Left lung (tissue), 10 donors: ENCODE data around the gene STAT4. TPM values are rescaled to one million over a fixed set of nuclear protein-coding genes. Genes with fewer than 3 reads are reported as not detected.

Experiments
- ATAC-seq: fragments of 200-7000 bp; cut with Tn5 transposase; one replicate; pipeline ENCODE4 v1.9.1; 2020; ENCODE audit warnings: moderate library complexity
- DNase-seq, 4 donors: peaks; one replicate each; pipeline ENCODE4 v3.0.0-alpha.2; 2013 to 2020
- H3K27ac ChIP-seq, 2 donors: fragments of 200-600 bp; sonication (generic) in 1 of 2; one replicate each; pipeline versions ENCODE4 v1.5.0 to v1.8.0; 2020 to 2021
- H3K27me3 ChIP-seq, 2 donors: fragments of 200-600 bp; sonication (generic) in 1 of 2; one replicate each; pipeline versions ENCODE4 v1.5.0 to v1.8.0; 2020 to 2021
- H3K36me3 ChIP-seq, 2 donors: fragments of 200-600 bp; sonication (generic) in 1 of 2; one replicate each; pipeline versions ENCODE4 v1.5.0 to v1.8.0; 2020 to 2021
- H3K4me1 ChIP-seq, 2 donors: fragments of 200-600 bp; one replicate each; pipeline ENCODE4 v1.8.0; 2021
- H3K4me3 ChIP-seq, 2 donors: fragments of 200-600 bp; sonication (generic) in 1 of 2; one replicate each; pipeline versions ENCODE4 v1.5.0 to v1.8.0; 2020 to 2021; ENCODE audit warnings: mild to moderate bottlenecking in 1 of 2
- H3K9me3 ChIP-seq, 2 donors: fragments of 200-600 bp; sonication (generic) in 1 of 2; one replicate each; pipeline versions ENCODE4 v1.5.0 to v1.8.0; 2020 to 2021
- intact Hi-C, 2 donors: fragments of 100-400 bp; cut with DNase I; formaldehyde crosslinking; loops; one replicate each; pipeline versions ENCODE4 v1.11.2 to v1.14.2; 2022
- polyA plus RNA-seq, 6 donors: library from polyadenylated mRNA; unstranded; fragments of 120-200 nt; gene quantifications; one replicate each; pipeline ENCODE4 v1.2.1, GENCODE V29; 2013; ENCODE audit not compliant: insufficient read length in 6 of 6
- total RNA-seq, 2 donors: library from RNA; stranded (reverse); fragmentation: NEBNext Ultra II Directional; extraction: Animal tissue kit (Norgen Biotek cat#: 25700); gene quantifications; one replicate each; pipeline ENCODE4 v1.2.1, GENCODE V29; 2021
- TF ChIP-seq, protein P1 (sequence below), 2 donors: fragments of 200-600 bp; sonication (generic) in 1 of 2; IDR thresholded peaks; one replicate each; pipeline versions ENCODE4 v1.5.0 to v1.8.0; 2021; ENCODE audit warnings: antibody characterized with exemption in 2 of 2
- donor health status: DM: no; HTN: yes; CAD: no.
- donor health status: DM: no; HTN: no; CAD: no.

The STAT4 gene
- total and polyA plus RNA-seq, 8 donors = 4.4 to 11.5 (median 7.4) TPM

DNA sequence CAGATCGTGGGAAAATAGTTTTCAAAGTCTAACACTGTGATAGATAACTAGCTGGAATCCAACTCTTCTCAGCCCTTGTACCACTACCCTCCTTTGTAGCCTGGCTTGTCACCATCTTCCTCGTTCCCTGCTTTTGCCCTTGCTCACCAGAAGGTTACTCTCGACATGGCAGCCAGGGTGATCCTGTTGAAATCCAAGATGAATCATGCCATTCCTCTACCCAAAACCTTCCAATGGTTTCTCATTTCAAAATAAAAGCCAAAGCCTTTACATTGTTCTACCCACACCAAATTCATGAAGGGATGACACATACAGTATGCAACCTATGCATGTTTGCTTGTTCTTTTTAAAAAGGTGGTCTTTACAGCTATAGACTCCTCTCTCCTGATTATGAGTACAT, 45.7 kb downstream of the STAT4 start:
- Histone ChIP-seq H3K9me3 (no peaks in the 10 kb centered on the region), H3K27ac (no peak overlapping the region), H3K4me3 (no peak overlapping the region), H3K27me3 (no peaks in the 10 kb centered on the region), H3K4me1 (no peaks in the 10 kb centered on the region), H3K36me3 (no peaks in the 10 kb centered on the region)
- TF ChIP-seq, protein P1, sequence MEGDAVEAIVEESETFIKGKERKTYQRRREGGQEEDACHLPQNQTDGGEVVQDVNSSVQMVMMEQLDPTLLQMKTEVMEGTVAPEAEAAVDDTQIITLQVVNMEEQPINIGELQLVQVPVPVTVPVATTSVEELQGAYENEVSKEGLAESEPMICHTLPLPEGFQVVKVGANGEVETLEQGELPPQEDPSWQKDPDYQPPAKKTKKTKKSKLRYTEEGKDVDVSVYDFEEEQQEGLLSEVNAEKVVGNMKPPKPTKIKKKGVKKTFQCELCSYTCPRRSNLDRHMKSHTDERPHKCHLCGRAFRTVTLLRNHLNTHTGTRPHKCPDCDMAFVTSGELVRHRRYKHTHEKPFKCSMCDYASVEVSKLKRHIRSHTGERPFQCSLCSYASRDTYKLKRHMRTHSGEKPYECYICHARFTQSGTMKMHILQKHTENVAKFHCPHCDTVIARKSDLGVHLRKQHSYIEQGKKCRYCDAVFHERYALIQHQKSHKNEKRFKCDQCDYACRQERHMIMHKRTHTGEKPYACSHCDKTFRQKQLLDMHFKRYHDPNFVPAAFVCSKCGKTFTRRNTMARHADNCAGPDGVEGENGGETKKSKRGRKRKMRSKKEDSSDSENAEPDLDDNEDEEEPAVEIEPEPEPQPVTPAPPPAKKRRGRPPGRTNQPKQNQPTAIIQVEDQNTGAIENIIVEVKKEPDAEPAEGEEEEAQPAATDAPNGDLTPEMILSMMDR (IDR thresholded peaks at IDR 0.05) = no peak
- ATAC-seq (no peak), DNase-seq (no peak)
- intact Hi-C loops = no loop called here

DNA sequence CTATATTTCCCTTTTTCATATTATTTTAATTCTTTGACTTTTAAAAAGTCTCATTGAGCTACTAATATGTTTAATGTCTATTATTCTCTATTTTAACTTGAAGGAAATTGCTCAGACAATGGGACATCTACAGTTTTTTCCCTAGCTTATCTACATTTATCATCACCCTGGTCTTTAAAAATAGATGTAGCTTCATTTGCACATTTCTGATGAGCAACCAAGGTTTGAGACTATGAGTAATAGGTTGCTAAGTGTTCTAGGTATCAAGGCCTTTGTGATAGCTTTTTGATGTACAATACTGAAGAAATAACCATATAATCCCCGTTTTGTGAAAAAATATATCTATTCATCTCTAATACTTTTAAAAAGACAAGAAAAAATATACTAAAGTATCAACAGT, 47.0 kb downstream of the STAT4 start:
- Histone ChIP-seq H3K27ac (no peak overlapping the region), H3K4me3 (no peak overlapping the region), H3K36me3 (no peaks in the 10 kb centered on the region), H3K4me1 (no peaks in the 10 kb centered on the region), H3K9me3 (no peaks in the 10 kb centered on the region), H3K27me3 (no peaks in the 10 kb centered on the region)
- TF ChIP-seq, protein P1 (IDR thresholded peaks at IDR 0.05) = no peak
- no peak for ATAC-seq
- DNase-seq = no peak
- intact Hi-C loops = no loop called here

DNA sequence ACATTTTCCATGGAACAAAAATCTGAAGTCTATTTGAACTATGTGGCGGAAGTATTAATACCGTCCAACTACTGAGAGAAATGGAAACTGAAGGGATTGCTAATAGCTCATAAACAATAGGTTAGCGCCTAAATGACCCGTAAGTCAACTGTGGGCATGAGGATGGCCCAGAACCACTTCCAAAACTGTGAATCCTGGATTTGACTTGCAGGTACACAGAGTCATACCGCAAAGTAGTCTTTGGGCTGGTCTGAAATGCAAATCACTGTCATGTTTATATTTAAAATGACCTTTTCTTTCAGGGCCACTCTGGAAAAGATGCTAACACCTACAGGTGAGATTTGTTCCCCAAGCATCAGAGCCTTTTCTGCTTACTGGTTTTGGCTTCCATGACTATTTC, 50.6 kb downstream of the STAT4 start:
- Histone ChIP-seq H3K27ac (no peak overlapping the region), H3K4me1 (no peaks in the 10 kb centered on the region), H3K36me3 (no peaks in the 10 kb centered on the region), H3K4me3 (no peak overlapping the region), H3K9me3 (peaks cover 0 to 3% of the 10 kb centered on the region in 2 donors), H3K27me3 (no peaks in the 10 kb centered on the region)
- TF ChIP-seq, protein P1 (IDR thresholded peaks at IDR 0.05) = no peak
- no peak for ATAC-seq
- intact Hi-C loops = no loop called here
- DNase-seq = no peak

DNA sequence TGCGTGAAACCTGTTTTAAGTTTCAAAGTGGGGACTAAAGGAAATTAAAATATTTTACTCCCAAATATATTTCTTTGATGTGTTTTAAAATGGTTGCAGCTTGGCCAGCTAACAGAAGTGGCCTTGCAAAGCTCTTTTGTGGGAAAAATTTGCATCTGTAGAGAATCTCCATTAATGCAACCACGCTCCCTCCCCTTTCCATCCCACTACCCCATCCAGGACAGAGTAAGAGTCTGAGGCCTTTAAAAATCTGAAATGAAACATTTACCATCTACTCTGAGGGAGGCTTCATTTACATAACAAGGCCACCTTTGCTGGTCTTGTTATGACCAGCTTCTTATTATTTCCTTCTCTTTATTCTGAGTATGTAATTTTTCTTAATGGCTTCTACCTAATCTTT, 63.5 kb downstream of the STAT4 start:
- no peak for ATAC-seq
- intact Hi-C loops = no loop called here
- no peak for DNase-seq
- H3K27ac ChIP-seq = no peak overlapping the region
- peaks cover 0 to 10% of the 10 kb centered on the region in 2 donors for H3K9me3 ChIP-seq
- H3K36me3 ChIP-seq = no peaks in the 10 kb centered on the region
- TF ChIP-seq, protein P1 (IDR thresholded peaks at IDR 0.05) = no peak
- H3K4me1 ChIP-seq = no peaks in the 10 kb centered on the region
- H3K4me3 ChIP-seq = no peak overlapping the region
- no peaks in the 10 kb centered on the region for H3K27me3 ChIP-seq

DNA sequence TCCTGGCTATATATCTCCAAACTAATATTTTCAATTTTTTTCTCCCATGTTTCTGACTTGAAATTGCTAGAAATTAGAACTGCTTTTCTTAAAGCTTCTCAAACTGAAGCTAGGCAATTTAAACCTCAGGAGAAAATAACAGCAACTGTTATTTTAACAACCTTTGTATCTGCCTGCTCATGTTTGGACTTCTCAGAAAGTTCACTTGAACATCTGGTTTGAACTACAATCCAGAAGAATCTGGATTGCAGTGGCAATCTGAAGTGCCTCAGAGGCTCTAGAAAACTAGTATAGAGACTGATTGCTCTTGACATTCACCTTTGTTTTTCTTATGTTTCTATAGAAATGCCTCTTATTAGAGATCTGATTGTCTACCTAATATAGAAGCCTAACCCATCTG, 64.1 kb downstream of the STAT4 start:
- H3K36me3 ChIP-seq = no peaks in the 10 kb centered on the region
- no peak overlapping the region for H3K27ac ChIP-seq
- no peak overlapping the region for H3K4me3 ChIP-seq
- no peaks in the 10 kb centered on the region for H3K27me3 ChIP-seq
- H3K4me1 ChIP-seq = no peaks in the 10 kb centered on the region
- DNase-seq (no peak), ATAC-seq (no peak)
- TF ChIP-seq, protein P1 (IDR thresholded peaks at IDR 0.05) = no peak
- peaks cover 0 to 10% of the 10 kb centered on the region in 2 donors for H3K9me3 ChIP-seq
- intact Hi-C loops = no loop called here
